Lower leg skin (tissue), 3 donors: ENCODE results near the gene CLEC16A.

Experiments used
- CTCF ChIP-seq, 3 donors: fragments of 450-650 bp; IDR thresholded peaks; one replicate each; pipeline ENCODE4 v1.5.1; 2016; ENCODE audit warnings: antibody characterized with exemption in 3 of 3, mild to moderate bottlenecking in 3 of 3, moderate library complexity in 2 of 3
- POLR2A ChIP-seq, 2 donors: fragments of 450-650 bp; IDR thresholded peaks; one replicate each; pipeline ENCODE4 v1.6.1; 2016 to 2017; ENCODE audit warnings: antibody characterized with exemption in 2 of 2, mild to moderate bottlenecking in 1 of 2, moderate library complexity in 1 of 2

- TF ChIP-seq CTCF (IDR thresholded peaks at IDR 0.05), result no peak
- TF ChIP-seq POLR2A (IDR thresholded peaks at IDR 0.05), result no peak
Observed at GRCh38 chr16:11204513-11205047, 260.2 kb downstream of the CLEC16A start.
